Measurements from ENCODE around the gene NPIPA1.
"Not testable (repeated sequence)": the region's sequence is repeated elsewhere in the genome, so short reads cannot be mapped to it uniquely, and the experiment has no call there.

GRCh38 chr16:14912588-14912987 is 24.7 kb upstream of the NPIPA1 start:
- not testable (repeated sequence) for TF ChIP-seq MYC (IDR thresholded peaks at IDR 0.05; ENCODE audit: borderline replicate concordance, low read length); CTCF (IDR thresholded peaks at IDR 0.05); SMC3 (IDR thresholded peaks at IDR 0.05); CHD2 (IDR thresholded peaks at IDR 0.05; ENCODE audit: low read length, partially characterized antibody); ELK1 (IDR thresholded peaks at IDR 0.05; ENCODE audit: low read depth, low read length); TP53 (CRISPR knock-in tag; IDR thresholded peaks at IDR 0.05); JUN (IDR thresholded peaks at IDR 0.05); POLR2A (IDR thresholded peaks at IDR 0.05; ENCODE audit: low read length); MAX (IDR thresholded peaks at IDR 0.05); MAZ (IDR thresholded peaks at IDR 0.05; ENCODE audit: borderline replicate concordance, low read depth, low read length); RAD21 (conservative IDR thresholded peaks at IDR 0.05 in 1 of 2, IDR thresholded peaks at IDR 0.05 in 1 of 2); EP300 (IDR thresholded peaks at IDR 0.05)
